ENCODE measurements around the gene FHIT. TPM values are rescaled to one million over a fixed set of nuclear protein-coding genes. Genes with fewer than 3 reads are reported as not detected.

FHIT gene
- total and polyA plus RNA-seq, 10 of the 15 experiments (the other 5 are each of a cell fraction or from before 2014, with no cell fraction given) = 4.2 to 14.9 (median 9.4) TPM

DNA sequence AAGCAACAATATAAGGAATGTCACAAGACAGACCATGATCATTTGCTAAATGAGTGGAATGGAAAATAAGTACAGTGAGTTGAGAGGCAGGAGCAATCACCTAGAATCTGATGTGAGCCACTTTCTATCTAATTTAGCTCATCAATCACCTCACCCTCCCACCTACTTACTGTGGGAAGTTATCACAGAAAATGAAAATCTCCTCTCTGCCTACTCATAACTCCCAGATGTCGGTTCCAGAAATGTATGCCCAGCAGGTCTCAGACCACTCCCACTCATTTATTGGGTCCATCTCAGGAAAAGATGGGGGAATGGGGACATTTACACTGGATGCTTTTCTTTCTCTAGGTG, 270.9 kb downstream of the FHIT start:
- no peaks in the 10 kb centered on the region for H3K79me2 ChIP-seq (ENCODE audit: control insufficient read depth, insufficient read depth, low read length)
- BruUV-seq (replicated peaks) = no TSS peak
- no peak overlapping the region for H3K4me3 ChIP-seq
- no peak overlapping the region for H3K27ac ChIP-seq (ENCODE audit: control insufficient read depth, insufficient read depth)
- no peak for DNase-seq (ENCODE audit: low read depth, low spot score)
- no peaks in the 10 kb centered on the region for H3K27me3 ChIP-seq (replicated peaks in 1 of 2; ENCODE audit: control insufficient read depth in 2 of 2, insufficient read depth in 2 of 2, low read length in 1 of 2)
- no peaks in the 10 kb centered on the region for H3K4me1 ChIP-seq (ENCODE audit: control insufficient read depth, insufficient read depth, low read length)
- WGBS (ENCODE audit: insufficient coverage, insufficient replicate concordance, low lambda C conversion rate, missing lambda C conversion rate) = 6% methylated on average over 1 of the region's 1 CpG
- ATAC-seq = no peak
- H3K4me2 ChIP-seq (ENCODE audit: control insufficient read depth, insufficient read depth) = no peak overlapping the region
- SMC1A ChIA-PET (ENCODE audit: uncharacterized antibody, unreplicated experiment) = no interaction called here
- no peak for TF ChIP-seq SIX5 (IDR thresholded peaks at IDR 0.05; ENCODE audit: low read depth, low read length, severe bottlenecking)
- TF ChIP-seq, protein P1, sequence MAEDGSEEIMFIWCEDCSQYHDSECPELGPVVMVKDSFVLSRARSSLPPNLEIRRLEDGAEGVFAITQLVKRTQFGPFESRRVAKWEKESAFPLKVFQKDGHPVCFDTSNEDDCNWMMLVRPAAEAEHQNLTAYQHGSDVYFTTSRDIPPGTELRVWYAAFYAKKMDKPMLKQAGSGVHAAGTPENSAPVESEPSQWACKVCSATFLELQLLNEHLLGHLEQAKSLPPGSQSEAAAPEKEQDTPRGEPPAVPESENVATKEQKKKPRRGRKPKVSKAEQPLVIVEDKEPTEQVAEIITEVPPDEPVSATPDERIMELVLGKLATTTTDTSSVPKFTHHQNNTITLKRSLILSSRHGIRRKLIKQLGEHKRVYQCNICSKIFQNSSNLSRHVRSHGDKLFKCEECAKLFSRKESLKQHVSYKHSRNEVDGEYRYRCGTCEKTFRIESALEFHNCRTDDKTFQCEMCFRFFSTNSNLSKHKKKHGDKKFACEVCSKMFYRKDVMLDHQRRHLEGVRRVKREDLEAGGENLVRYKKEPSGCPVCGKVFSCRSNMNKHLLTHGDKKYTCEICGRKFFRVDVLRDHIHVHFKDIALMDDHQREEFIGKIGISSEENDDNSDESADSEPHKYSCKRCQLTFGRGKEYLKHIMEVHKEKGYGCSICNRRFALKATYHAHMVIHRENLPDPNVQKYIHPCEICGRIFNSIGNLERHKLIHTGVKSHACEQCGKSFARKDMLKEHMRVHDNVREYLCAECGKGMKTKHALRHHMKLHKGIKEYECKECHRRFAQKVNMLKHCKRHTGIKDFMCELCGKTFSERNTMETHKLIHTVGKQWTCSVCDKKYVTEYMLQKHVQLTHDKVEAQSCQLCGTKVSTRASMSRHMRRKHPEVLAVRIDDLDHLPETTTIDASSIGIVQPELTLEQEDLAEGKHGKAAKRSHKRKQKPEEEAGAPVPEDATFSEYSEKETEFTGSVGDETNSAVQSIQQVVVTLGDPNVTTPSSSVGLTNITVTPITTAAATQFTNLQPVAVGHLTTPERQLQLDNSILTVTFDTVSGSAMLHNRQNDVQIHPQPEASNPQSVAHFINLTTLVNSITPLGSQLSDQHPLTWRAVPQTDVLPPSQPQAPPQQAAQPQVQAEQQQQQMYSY (CRISPR knock-in tag; IDR thresholded peaks at IDR 0.05) = no peak
- no peak for TF ChIP-seq NFIC (IDR thresholded peaks at IDR 0.05; ENCODE audit: low read depth, low read length)
- no peak for TF ChIP-seq CREB1 (IDR thresholded peaks at IDR 0.05; ENCODE audit: low read depth)
- no peak for TF ChIP-seq PML (IDR thresholded peaks at IDR 0.05; ENCODE audit: low read length)
- TF ChIP-seq, protein P2, sequence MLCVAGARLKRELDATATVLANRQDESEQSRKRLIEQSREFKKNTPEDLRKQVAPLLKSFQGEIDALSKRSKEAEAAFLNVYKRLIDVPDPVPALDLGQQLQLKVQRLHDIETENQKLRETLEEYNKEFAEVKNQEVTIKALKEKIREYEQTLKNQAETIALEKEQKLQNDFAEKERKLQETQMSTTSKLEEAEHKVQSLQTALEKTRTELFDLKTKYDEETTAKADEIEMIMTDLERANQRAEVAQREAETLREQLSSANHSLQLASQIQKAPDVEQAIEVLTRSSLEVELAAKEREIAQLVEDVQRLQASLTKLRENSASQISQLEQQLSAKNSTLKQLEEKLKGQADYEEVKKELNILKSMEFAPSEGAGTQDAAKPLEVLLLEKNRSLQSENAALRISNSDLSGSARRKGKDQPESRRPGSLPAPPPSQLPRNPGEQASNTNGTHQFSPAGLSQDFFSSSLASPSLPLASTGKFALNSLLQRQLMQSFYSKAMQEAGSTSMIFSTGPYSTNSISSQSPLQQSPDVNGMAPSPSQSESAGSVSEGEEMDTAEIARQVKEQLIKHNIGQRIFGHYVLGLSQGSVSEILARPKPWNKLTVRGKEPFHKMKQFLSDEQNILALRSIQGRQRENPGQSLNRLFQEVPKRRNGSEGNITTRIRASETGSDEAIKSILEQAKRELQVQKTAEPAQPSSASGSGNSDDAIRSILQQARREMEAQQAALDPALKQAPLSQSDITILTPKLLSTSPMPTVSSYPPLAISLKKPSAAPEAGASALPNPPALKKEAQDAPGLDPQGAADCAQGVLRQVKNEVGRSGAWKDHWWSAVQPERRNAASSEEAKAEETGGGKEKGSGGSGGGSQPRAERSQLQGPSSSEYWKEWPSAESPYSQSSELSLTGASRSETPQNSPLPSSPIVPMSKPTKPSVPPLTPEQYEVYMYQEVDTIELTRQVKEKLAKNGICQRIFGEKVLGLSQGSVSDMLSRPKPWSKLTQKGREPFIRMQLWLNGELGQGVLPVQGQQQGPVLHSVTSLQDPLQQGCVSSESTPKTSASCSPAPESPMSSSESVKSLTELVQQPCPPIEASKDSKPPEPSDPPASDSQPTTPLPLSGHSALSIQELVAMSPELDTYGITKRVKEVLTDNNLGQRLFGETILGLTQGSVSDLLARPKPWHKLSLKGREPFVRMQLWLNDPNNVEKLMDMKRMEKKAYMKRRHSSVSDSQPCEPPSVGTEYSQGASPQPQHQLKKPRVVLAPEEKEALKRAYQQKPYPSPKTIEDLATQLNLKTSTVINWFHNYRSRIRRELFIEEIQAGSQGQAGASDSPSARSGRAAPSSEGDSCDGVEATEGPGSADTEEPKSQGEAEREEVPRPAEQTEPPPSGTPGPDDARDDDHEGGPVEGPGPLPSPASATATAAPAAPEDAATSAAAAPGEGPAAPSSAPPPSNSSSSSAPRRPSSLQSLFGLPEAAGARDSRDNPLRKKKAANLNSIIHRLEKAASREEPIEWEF (IDR thresholded peaks at IDR 0.05; ENCODE audit: insufficient replicate concordance, low read depth, low read length) = no peak
- TF ChIP-seq ZNF207 (IDR thresholded peaks at IDR 0.05; ENCODE audit: borderline replicate concordance) = no peak
- TF ChIP-seq NFXL1 (IDR thresholded peaks at IDR 0.05; ENCODE audit: borderline replicate concordance) = no peak
- TF ChIP-seq IKZF2 (IDR thresholded peaks at IDR 0.05) = no peak
- TF ChIP-seq HDAC2 (IDR thresholded peaks at IDR 0.05) = no peak
- TF ChIP-seq NFYB (IDR thresholded peaks at IDR 0.05; ENCODE audit: insufficient read depth, low read depth, low read length) = no peak
- no peak for TF ChIP-seq CHD4 (IDR thresholded peaks at IDR 0.05)
- no peak for TF ChIP-seq TCF12 (IDR thresholded peaks at IDR 0.05; ENCODE audit: low read depth, low read length)
- H4K20me1 ChIP-seq (ENCODE audit: control insufficient read depth, insufficient read depth) = no peaks in the 10 kb centered on the region
- in situ Hi-C loops (cut with MboI) (no loop called here), intact Hi-C loops (cut with micrococcal nuclease; ENCODE audit: unreplicated experiment) (no loop called here)
- no peak overlapping the region for H3K9ac ChIP-seq (ENCODE audit: control insufficient read depth, insufficient read depth, low read length)
- FAIRE-seq = no peak
- peaks cover 1% of the 10 kb centered on the region; the same call in 2 of the 3 replicates for H3K9me3 ChIP-seq (replicated peaks; ENCODE audit: control insufficient read depth, insufficient read depth, low read length)
- CTCF ChIA-PET = interaction anchor here (1.6 kb wide), 1 partner anchor 401 kb away, joined by 4 read pairs; no protein-coding TSS in a partner anchor
- no peaks in the 10 kb centered on the region for H3K36me3 ChIP-seq (ENCODE audit: control insufficient read depth in 2 of 2, insufficient read depth in 2 of 2, low read length in 1 of 2)
- RAD21 ChIA-PET (ENCODE audit: unreplicated experiment) = no interaction called here
- no peak overlapping the region for H2AFZ ChIP-seq (ENCODE audit: control insufficient read depth, low read depth, low read length)
- POLR2A ChIA-PET = no interaction called here
